PC-9 (cell line): ENCODE results near the gene BTBD18. TPM values are rescaled to one million over a fixed set of nuclear protein-coding genes. Genes with fewer than 3 reads are reported as not detected.
A peak's percentile ranks its signal among the peaks of the same experiment; 100 is the strongest.

Experiments
- BruUV-seq: library from RNA; stranded (reverse); fragments of 400-500 nt; replicated peaks from 2 replicates; lab custom pipeline; 2021; lab: Mats Ljungman, UMichigan
- CTCF ChIA-PET: fragments of 300-600 bp; sonication (Branson Sonifier 250); formaldehyde crosslinking; loops from one replicate; lab custom pipeline; 2022; ENCODE audit warnings: antibody characterized with exemption; lab: Charles Lee
- POLR2A ChIA-PET: fragments of 300-600 bp; sonication (Branson Sonifier 250); formaldehyde crosslinking; loops from one replicate; lab custom pipeline; 2022; ENCODE audit warnings: antibody characterized with exemption; ENCODE audit not compliant: unreplicated experiment; lab: Charles Lee
- DNase-seq, 2 experiments: peaks; one replicate each; pipeline versions ENCODE4 v3.0.0 to v3.0.0-alpha.2; 2015 to 2022; ENCODE audit warnings: mixed read lengths in 1 of 2
- H2AFZ ChIP-seq: fragments of 200-600 bp; sonication (generic); 2 replicates; pipeline ENCODE4 v1.8.1; 2017; ENCODE audit warnings: antibody characterized with exemption
- H3F3A ChIP-seq: fragments of 200-600 bp; sonication (generic); 2 replicates; pipeline ENCODE4 v1.8.1; 2017; ENCODE audit warnings: antibody characterized with exemption, mild to moderate bottlenecking, low read depth; ENCODE audit not compliant: insufficient read depth
- H3K27ac ChIP-seq: fragments of 200-600 bp; sonication (generic); 2 replicates; pipeline ENCODE4 v1.6.1; 2016; ENCODE audit warnings: mixed run types
- H3K27me3 ChIP-seq: fragments of 200-600 bp; sonication (generic); 2 replicates; pipeline ENCODE4 v1.6.1; 2016; ENCODE audit warnings: low read depth, mixed run types; ENCODE audit not compliant: insufficient read depth
- H3K36me3 ChIP-seq: fragments of 200-600 bp; sonication (generic); 2 replicates; pipeline ENCODE4 v1.6.1; 2016; ENCODE audit warnings: low read depth, mixed run types
- H3K4me1 ChIP-seq: fragments of 200-600 bp; sonication (generic); replicated peaks from 2 replicates; pipeline ENCODE4 v1.6.1; 2016; ENCODE audit warnings: mixed run types; ENCODE audit not compliant: insufficient read depth
- H3K4me2 ChIP-seq: fragments of 200-600 bp; sonication (generic); 2 replicates; pipeline ENCODE4 v1.6.1; 2017; ENCODE audit warnings: mixed run types
- H3K4me3 ChIP-seq: fragments of 200-600 bp; sonication (generic); 2 replicates; pipeline ENCODE4 v1.6.1; 2016; ENCODE audit warnings: mixed run types
- H3K79me2 ChIP-seq: fragments of 200-600 bp; sonication (generic); 2 replicates; pipeline ENCODE4 v1.6.1; 2017; ENCODE audit warnings: low read depth, mixed run types
- H3K9me2 ChIP-seq: fragments of 200-600 bp; sonication (generic); 2 replicates; pipeline ENCODE4 v1.8.1; 2017; ENCODE audit warnings: mild to moderate bottlenecking; ENCODE audit not compliant: insufficient read depth
- H3K9me3 ChIP-seq: fragments of 200-600 bp; sonication (generic); 2 replicates; pipeline ENCODE4 v1.8.1; 2016; ENCODE audit warnings: low read depth; ENCODE audit not compliant: insufficient read depth
- H4K20me1 ChIP-seq: fragments of 200-600 bp; sonication (generic); 2 replicates; pipeline ENCODE4 v1.8.1; 2017; ENCODE audit not compliant: insufficient read depth
- CTCF ChIP-seq: fragments of 200-600 bp; sonication (generic); conservative IDR thresholded peaks from 2 replicates; pipeline ENCODE4 v1.6.1; 2017; ENCODE audit warnings: mixed run types, antibody characterized with exemption, mild to moderate bottlenecking, moderate library complexity
- EZH2 ChIP-seq: fragments of 200-600 bp; sonication (generic); IDR thresholded peaks from 2 replicates; pipeline ENCODE4 v1.8.0; 2017; ENCODE audit warnings: antibody characterized with exemption, low read depth
- intact Hi-C: fragments of 100-400 bp; cut with micrococcal nuclease; formaldehyde crosslinking; loops from one replicate; pipeline ENCODE4 v1.10.0; 2022; ENCODE audit not compliant: unreplicated experiment
- total RNA-seq: library from RNA; stranded (reverse); gene quantifications from 2 replicates; pipeline ENCODE4 v1.2.3, GENCODE V29; 2021

BTBD18 gene
- total RNA-seq, 1 experiment from 2014 or later, result not detected

GRCh38 chr11:57800444-57801182 lies 49.0 kb upstream of the BTBD18 start:
- DNase-seq, result peak; percentile 71 to 100
- Histone ChIP-seq H4K20me1 (peaks cover 24% of the 10 kb centered on the region), H3K4me3 (peak overlapping the region; percentile 3; the same call in 1 of the 2 replicates), H3K4me2 (peak overlapping the region; percentile 57), H3K27me3 (no peaks in the 10 kb centered on the region), H3K27ac (peak overlapping the region; percentile 94), H3K79me2 (peaks cover 65% of the 10 kb centered on the region), H2AFZ (no peak overlapping the region), H3K4me1 (peaks cover 35% of the 10 kb centered on the region), H3K9me3 (no peaks in the 10 kb centered on the region), H3K9me2 (no peaks in the 10 kb centered on the region), H3K36me3 (peaks cover 65% of the 10 kb centered on the region), H3F3A (peaks cover 52% of the 10 kb centered on the region)
- intact Hi-C loops, result loop anchor here (5.0 to 10.0 kb wide), 2 partner anchors 266 to 712 kb away; partner anchors contain the start of genes SMTNL1 and TIMM10
- no TSS peak for BruUV-seq
- peak; percentile 98 for TF ChIP-seq CTCF
- TF ChIP-seq EZH2, result no peak
- POLR2A ChIA-PET, result interaction anchor here (0.6 to 1.4 kb wide), 15 partner anchors 19 to 1367 kb away, joined by 3 to 25 read pairs (median 6); partner anchors contain the start of genes MED19, TMX2 and UBE2L6
- CTCF ChIA-PET, result interaction anchor here (0.6 to 2.3 kb wide), 15 partner anchors 19 to 451 kb away, joined by 3 to 25 read pairs (median 4); partner anchors contain the start of genes BTBD18, CTNND1, MED19 and SELENOH

- no peaks in the 10 kb centered on the region for H3K9me2 ChIP-seq
- no peaks in the 10 kb centered on the region for H3K9me3 ChIP-seq
- peaks cover 65% of the 10 kb centered on the region for H3K36me3 ChIP-seq
- ChIA-PET CTCF (interaction anchor here (0.6 to 1.7 kb wide), 8 partner anchors 11 to 259 kb away, joined by 3 to 6 read pairs (median 4); partner anchors contain the start of genes CTNND1, MED19 and TMX2), POLR2A (interaction anchor here (0.6 to 1.6 kb wide), 15 partner anchors 18 to 476 kb away, joined by 3 to 18 read pairs (median 5); partner anchors contain the start of genes CTNND1, MED19 and SELENOH)
- H3K4me3 ChIP-seq, result peak overlapping the region; percentile 17; the same call in 1 of the 2 replicates
- H2AFZ ChIP-seq, result no peak overlapping the region
- peak; percentile 92 to 100 for DNase-seq
- peak overlapping the region; percentile 94 for H3K27ac ChIP-seq
- peaks cover 59% of the 10 kb centered on the region for H3F3A ChIP-seq
- H3K4me2 ChIP-seq, result peak overlapping the region; percentile 60
- peaks cover 78% of the 10 kb centered on the region for H3K79me2 ChIP-seq
- BruUV-seq, result TSS peak; percentile 93
- no peaks in the 10 kb centered on the region for H3K27me3 ChIP-seq
- intact Hi-C loops, result loop anchor here (1.0 to 2.0 kb wide), 7 partner anchors 18 to 1762 kb away; partner anchors contain the start of genes CTNND1, MED19, SELENOH and TMX2
- H3K4me1 ChIP-seq, result peaks cover 35% of the 10 kb centered on the region
- peaks cover 24% of the 10 kb centered on the region for H4K20me1 ChIP-seq
- TF ChIP-seq CTCF (no peak), EZH2 (no peak)
These were observed 47.4 kb upstream of the BTBD18 start for GRCh38 chr11:57798905-57799559.
